Caco-2 (cell line): Measurements from ENCODE around the gene C1QBP. TPM values are rescaled to one million over a fixed set of nuclear protein-coding genes. Genes with fewer than 3 reads are reported as not detected.

ENCODE experiments used
- BruUV-seq: library from RNA; stranded (reverse); fragments of 400-500 nt; replicated peaks from 2 replicates; lab custom pipeline; 2021; lab: Mats Ljungman, UMichigan
- CTCF ChIA-PET: fragments of 300-600 bp; sonication (Branson Sonifier 250); formaldehyde crosslinking; loops from one replicate; lab custom pipeline; 2022; ENCODE audit warnings: antibody characterized with exemption; lab: Charles Lee
- POLR2A ChIA-PET: fragments of 300-600 bp; sonication (Branson Sonifier 250); formaldehyde crosslinking; loops from one replicate; lab custom pipeline; 2022; ENCODE audit warnings: antibody characterized with exemption; lab: Charles Lee
- DNase-seq, 2 experiments: peaks; one replicate each; pipeline versions ENCODE4 v3.0.0 to v3.0.0-alpha.2; 2020 to 2022
- H3K27me3 ChIP-seq: replicated peaks from 2 replicates; pipeline ENCODE4 v1.6.0; 2011; ENCODE audit warnings: low read length; ENCODE audit not compliant: control insufficient read depth, insufficient read depth
- H3K36me3 ChIP-seq: 2 replicates; pipeline ENCODE4 v1.5.1; 2011; ENCODE audit warnings: low read length; ENCODE audit not compliant: control insufficient read depth, insufficient read depth
- H3K4me1 ChIP-seq: fragments of 250-450 bp; sonication (Bioruptor Pico); 2 replicates; pipeline ENCODE4 v1.5.1; 2020; ENCODE audit warnings: mild to moderate bottlenecking
- H3K4me3 ChIP-seq: 2 replicates; pipeline ENCODE4 v1.5.1; 2011; ENCODE audit warnings: low read depth, mild to moderate bottlenecking, control low read depth, low read length
- H3K9me3 ChIP-seq: fragments of 250-450 bp; sonication (Bioruptor Pico); 2 replicates; pipeline ENCODE4 v1.5.1; 2020; ENCODE audit warnings: mild to moderate bottlenecking, moderate library complexity
- H3K27ac Mint-ChIP-seq: one replicate; pipeline ENCODE4 v1.8.0; 2022; ENCODE audit warnings: mixed read lengths; ENCODE audit not compliant: unreplicated experiment
- H3K27me3 Mint-ChIP-seq: one replicate; pipeline ENCODE4 v1.8.0; 2022; ENCODE audit warnings: mixed read lengths; ENCODE audit not compliant: insufficient read depth, unreplicated experiment
- H3K36me3 Mint-ChIP-seq: one replicate; pipeline ENCODE4 v1.8.0; 2022; ENCODE audit warnings: mild to moderate bottlenecking, mixed read lengths; ENCODE audit not compliant: insufficient read depth, unreplicated experiment
- H3K4me1 Mint-ChIP-seq: one replicate; pipeline ENCODE4 v1.8.0; 2022; ENCODE audit warnings: low read depth, mixed read lengths; ENCODE audit not compliant: unreplicated experiment
- H3K4me3 Mint-ChIP-seq: one replicate; pipeline ENCODE4 v1.8.0; 2022; ENCODE audit warnings: mild to moderate bottlenecking, moderate library complexity, mixed read lengths; ENCODE audit not compliant: unreplicated experiment
- H3K9me3 Mint-ChIP-seq: one replicate; pipeline ENCODE4 v1.8.0; 2022; ENCODE audit warnings: mixed read lengths; ENCODE audit not compliant: unreplicated experiment
- CTCF ChIP-seq, 2 experiments: fragments of 200-600 bp in 1 of 2; IDR thresholded peaks; 1 replicate in 1 of 2; 2 replicates in 1 of 2; pipeline versions ENCODE4 v1.5.1 to v1.8.0; 2011 to 2022; ENCODE audit warnings: antibody characterized with exemption in 1 of 2, control low read depth in 1 of 2, inconsistent platforms in 1 of 2, low read depth in 1 of 2, low read length in 1 of 2, mild to moderate bottlenecking in 1 of 2, moderate library complexity in 1 of 2; ENCODE audit not compliant: insufficient read depth in 1 of 2, severe bottlenecking in 1 of 2, unreplicated experiment in 1 of 2
- intact Hi-C: fragments of 100-400 bp; cut with micrococcal nuclease; formaldehyde crosslinking; loops from one replicate; pipeline ENCODE4 v1.10.0; 2022; ENCODE audit not compliant: unreplicated experiment
- total RNA-seq: library from RNA; stranded (reverse); gene quantifications from 2 replicates; pipeline ENCODE4 v1.2.3, GENCODE V29; 2022

Gene C1QBP
- total RNA-seq, 1 experiment from 2014 or later = 129 TPM

- ChIA-PET POLR2A (no interaction called here), CTCF (no interaction called here)
- Mint-ChIP-seq H3K4me3 (no peak overlapping the region), H3K4me1 (no peaks in the 10 kb centered on the region), H3K27ac (no peak overlapping the region), H3K27me3 (no peaks in the 10 kb centered on the region), H3K36me3 (peaks cover 36% of the 10 kb centered on the region), H3K9me3 (no peaks in the 10 kb centered on the region)
- no peak for TF ChIP-seq CTCF (IDR thresholded peaks at IDR 0.05; ENCODE audit: insufficient read depth in 1 of 2, low read depth in 1 of 2, low read length in 1 of 2, severe bottlenecking in 1 of 2, unreplicated experiment in 1 of 2)
- no peaks in the 10 kb centered on the region for H3K27me3 ChIP-seq
- H3K9me3 ChIP-seq = no peaks in the 10 kb centered on the region
- intact Hi-C loops = no loop called here
- no peak overlapping the region for H3K4me3 ChIP-seq
- BruUV-seq = no TSS peak
- no peaks in the 10 kb centered on the region; the same call in 1 of the 2 replicates for H3K36me3 ChIP-seq
- DNase-seq = no peak
- H3K4me1 ChIP-seq = no peaks in the 10 kb centered on the region
These were observed 7.8 kb upstream of the C1QBP start for GRCh38 chr17:5446786-5447185.

- ChIA-PET CTCF (no interaction called here), POLR2A (no interaction called here)
- Mint-ChIP-seq H3K9me3 (no peaks in the 10 kb centered on the region), H3K4me3 (no peak overlapping the region), H3K4me1 (no peaks in the 10 kb centered on the region), H3K27me3 (no peaks in the 10 kb centered on the region), H3K27ac (no peak overlapping the region), H3K36me3 (peaks cover 29% of the 10 kb centered on the region)
- no peaks in the 10 kb centered on the region for H3K27me3 ChIP-seq
- no peaks in the 10 kb centered on the region for H3K9me3 ChIP-seq
- no peak overlapping the region for H3K4me3 ChIP-seq
- no peak for DNase-seq
- BruUV-seq = no TSS peak
- intact Hi-C loops = no loop called here
- H3K36me3 ChIP-seq = no peaks in the 10 kb centered on the region; the same call in 1 of the 2 replicates
- no peaks in the 10 kb centered on the region for H3K4me1 ChIP-seq
- no peak for TF ChIP-seq CTCF (IDR thresholded peaks at IDR 0.05; ENCODE audit: insufficient read depth in 1 of 2, low read depth in 1 of 2, low read length in 1 of 2, severe bottlenecking in 1 of 2, unreplicated experiment in 1 of 2)
These were observed 5.3 kb upstream of the C1QBP start for GRCh38 chr17:5444209-5444608.

DNA sequence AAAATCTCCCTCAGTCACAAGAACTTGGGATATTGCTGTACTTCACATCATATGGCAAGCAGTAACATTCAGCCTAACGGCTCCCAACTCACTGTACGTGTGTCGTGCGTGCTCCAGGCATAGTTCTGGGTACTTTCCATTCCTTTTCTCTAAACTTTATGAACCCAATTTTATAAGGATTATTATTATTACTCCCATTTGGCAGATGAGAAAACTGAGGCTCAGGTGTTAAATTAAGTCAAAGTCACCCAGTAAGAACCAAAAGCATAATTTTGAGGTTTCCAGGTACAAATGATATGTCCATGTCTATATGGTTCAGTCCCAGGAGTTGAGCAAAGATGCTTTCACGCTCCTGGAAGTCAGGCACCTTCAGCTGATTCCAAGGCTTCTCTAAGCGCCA lies 4.8 kb upstream of the C1QBP start:
- TF ChIP-seq CTCF (IDR thresholded peaks at IDR 0.05; ENCODE audit: insufficient read depth in 1 of 2, low read depth in 1 of 2, low read length in 1 of 2, severe bottlenecking in 1 of 2, unreplicated experiment in 1 of 2) = no peak
- H3K4me3 ChIP-seq = no peak overlapping the region
- no peaks in the 10 kb centered on the region; the same call in 1 of the 2 replicates for H3K36me3 ChIP-seq
- intact Hi-C loops = no loop called here
- peaks cover 26% of the 10 kb centered on the region for H3K36me3 Mint-ChIP-seq
- POLR2A ChIA-PET = no interaction called here
- no peaks in the 10 kb centered on the region for H3K27me3 ChIP-seq
- no peaks in the 10 kb centered on the region for H3K4me1 ChIP-seq
- H3K9me3 Mint-ChIP-seq = no peaks in the 10 kb centered on the region
- no peak overlapping the region for H3K27ac Mint-ChIP-seq
- no peak for DNase-seq
- no peak overlapping the region for H3K4me3 Mint-ChIP-seq
- CTCF ChIA-PET = no interaction called here
- BruUV-seq = no TSS peak
- H3K27me3 Mint-ChIP-seq = no peaks in the 10 kb centered on the region
- H3K9me3 ChIP-seq = no peaks in the 10 kb centered on the region
- no peaks in the 10 kb centered on the region for H3K4me1 Mint-ChIP-seq
